SK-N-SH (cell line): ENCODE results near the gene TRIM9. TPM values are rescaled to one million over a fixed set of nuclear protein-coding genes. Genes with fewer than 3 reads are reported as not detected.
A peak's percentile ranks its signal among the peaks of the same experiment; 100 is the strongest.

Experiments used
- CTCF ChIA-PET: fragments of 300-600, 350-600 bp; formaldehyde crosslinking; extraction: SDS; loops from one replicate; lab custom pipeline; 2021; lab: Yijun Ruan, JAX
- POLR2A ChIA-PET: fragments of 350-600 bp; sonication (Branson Sonifier 250); formaldehyde crosslinking; extraction: SDS; loops from one replicate; lab custom pipeline; 2020; ENCODE audit warnings: antibody characterized with exemption, inconsistent platforms; lab: Yijun Ruan, JAX
- DNase-seq: peaks from one replicate; pipeline ENCODE4 v3.0.0; 2012
- H2AFZ ChIP-seq: fragments of 200-600 bp; sonication (generic); 2 replicates; pipeline ENCODE4 v1.8.1; 2016; ENCODE audit warnings: antibody characterized with exemption, mild to moderate bottlenecking, low read depth
- H3F3A ChIP-seq: fragments of 200-600 bp; sonication (generic); replicated peaks from 2 replicates; pipeline ENCODE3; 2016; ENCODE audit warnings: antibody characterized with exemption, mild to moderate bottlenecking; ENCODE audit not compliant: insufficient read depth
- H3K27ac ChIP-seq, 2 experiments: fragments of 200-500 bp in 1 of 2; fragments of 200-600 bp in 1 of 2; sonication (Bioruptor generic) in 1 of 2; sonication (generic), shearing (Covaris generic) in 1 of 2; 2 replicates each; pipeline versions ENCODE4 v1.5.1 to v1.6.1; 2014 to 2016; ENCODE audit warnings: low read depth in 2 of 2, inconsistent platforms in 1 of 2, low read length in 1 of 2, mild to moderate bottlenecking in 1 of 2, mixed read lengths in 1 of 2
- H3K27me3 ChIP-seq: fragments of 200-600 bp; sonication (generic), shearing (Covaris generic); 2 replicates; pipeline ENCODE4 v1.6.1; 2016; ENCODE audit warnings: mixed run types; ENCODE audit not compliant: insufficient read depth
- H3K36me3 ChIP-seq, 2 experiments: fragments of 200-500 bp in 1 of 2; fragments of 200-600 bp in 1 of 2; sonication (Bioruptor generic) in 1 of 2; sonication (generic) in 1 of 2; replicated peaks in 1 of 2; 2 replicates each; pipeline versions ENCODE3 to v1.5.1; 2014 to 2016; ENCODE audit warnings: low read length in 1 of 2, mild to moderate bottlenecking in 1 of 2; ENCODE audit not compliant: insufficient read depth in 2 of 2, control insufficient read depth in 1 of 2
- H3K4me1 ChIP-seq, 2 experiments: fragments of 200-500 bp in 1 of 2; fragments of 200-600 bp in 1 of 2; sonication (Bioruptor generic) in 1 of 2; sonication (generic), shearing (Covaris generic) in 1 of 2; 2 replicates each; pipeline versions ENCODE4 v1.5.1 to v1.6.1; 2014 to 2016; ENCODE audit warnings: low read depth in 1 of 2, low read length in 1 of 2, mixed run types in 1 of 2; ENCODE audit not compliant: insufficient read depth in 2 of 2, control insufficient read depth in 1 of 2
- H3K4me2 ChIP-seq: fragments of 200-600 bp; sonication (generic), shearing (Covaris generic); 2 replicates; pipeline ENCODE4 v1.6.1; 2017; ENCODE audit warnings: mixed run types
- H3K4me3 ChIP-seq, 2 experiments: fragments of 200-500 bp in 1 of 2; fragments of 200-600 bp in 1 of 2; sonication (Bioruptor generic) in 1 of 2; sonication (generic), shearing (Covaris generic) in 1 of 2; 2 replicates each; pipeline versions ENCODE4 v1.5.1 to v1.8.1; 2014 to 2016; ENCODE audit warnings: low read depth in 2 of 2, inconsistent platforms in 1 of 2, low read length in 1 of 2, mild to moderate bottlenecking in 1 of 2, mixed read lengths in 1 of 2, moderate library complexity in 1 of 2
- H3K79me2 ChIP-seq: fragments of 200-600 bp; sonication (generic); 2 replicates; pipeline ENCODE4 v1.8.1; 2017; ENCODE audit warnings: mild to moderate bottlenecking; ENCODE audit not compliant: insufficient read depth
- H3K9ac ChIP-seq: fragments of 200-600 bp; sonication (generic); 2 replicates; pipeline ENCODE4 v1.6.1; 2017; ENCODE audit warnings: mixed run types
- H3K9me2 ChIP-seq: fragments of 200-600 bp; sonication (generic); 2 replicates; pipeline ENCODE4 v1.6.1; 2017; ENCODE audit warnings: mixed run types
- H3K9me3 ChIP-seq: fragments of 200-600 bp; sonication (generic); 2 replicates; pipeline ENCODE4 v1.6.1; 2017; ENCODE audit warnings: mixed run types, mild to moderate bottlenecking, moderate library complexity
- H4K20me1 ChIP-seq: fragments of 200-600 bp; sonication (generic); 2 replicates; pipeline ENCODE4 v1.6.1; 2017; ENCODE audit warnings: mild to moderate bottlenecking, mixed run types; ENCODE audit not compliant: insufficient read depth
- CHD2 ChIP-seq: fragments of 150-350 bp; IDR thresholded peaks from 2 replicates; pipeline ENCODE4 v1.6.1; 2018; ENCODE audit warnings: low read length; ENCODE audit not compliant: partially characterized antibody
- FOXJ3 ChIP-seq: sonication (generic); formaldehyde crosslinking; IDR thresholded peaks from 2 replicates; pipeline ENCODE4 v1.5.1; 2020; ENCODE audit warnings: mild to moderate bottlenecking, missing genetic modification reagents
- GATA2 ChIP-seq: sonication (generic); formaldehyde crosslinking; IDR thresholded peaks from 2 replicates; pipeline ENCODE4 v1.5.0; 2020; ENCODE audit warnings: mild to moderate bottlenecking, missing genetic modification reagents
- MEF2A ChIP-seq: IDR thresholded peaks from 2 replicates; pipeline ENCODE4 v1.4.0; 2012; ENCODE audit warnings: low read depth, borderline replicate concordance
- POLR2AphosphoS5 ChIP-seq: IDR thresholded peaks from 2 replicates; pipeline ENCODE4 v1.6.1; 2012; ENCODE audit warnings: low read depth, low read length
- RCOR1 ChIP-seq: fragments of 150-350 bp; IDR thresholded peaks from 2 replicates; pipeline ENCODE4 v1.6.1; 2017; ENCODE audit warnings: antibody characterized with exemption, low read length
- REST ChIP-seq: IDR thresholded peaks from 2 replicates; pipeline ENCODE4 v1.6.1; 2012; ENCODE audit warnings: mild to moderate bottlenecking, low read depth, low read length, moderate library complexity
- RXRA ChIP-seq: IDR thresholded peaks from 2 replicates; pipeline ENCODE4 v1.4.0; 2012; ENCODE audit warnings: low read depth, mild to moderate bottlenecking, borderline replicate concordance
- SMC3 ChIP-seq: IDR thresholded peaks from 2 replicates; pipeline ENCODE4 v1.6.1; 2012; ENCODE audit warnings: low read depth, low read length, improper control_type of control experiment
- USF1 ChIP-seq: IDR thresholded peaks from 2 replicates; pipeline ENCODE4 v1.4.0; 2012; ENCODE audit warnings: low read depth, borderline replicate concordance
- ZBTB33 ChIP-seq: IDR thresholded peaks from 2 replicates; pipeline ENCODE4 v1.4.0; 2012; ENCODE audit warnings: low read depth, borderline replicate concordance
- WGBS: methylation state at CpG from one replicate; pipeline ENCODE4 v1.1.6; 2017; ENCODE audit warnings: low lambda C conversion rate; 5-methylcytosine and 5-hydroxymethylcytosine counted together
- polyA plus RNA-seq, 3 experiments: library from polyadenylated mRNA; depleted of rRNA; stranded (reverse); fragments of >200 nt; gene quantifications; 2 replicates each; pipeline ENCODE4 v1.2.3, GENCODE V29; 2012

The TRIM9 gene
- polyA plus RNA-seq, 1 of the 3 experiments (the other 2 are of a cell fraction), result 3.9 TPM

- DNase-seq, result peak; percentile 53
- Histone ChIP-seq H3K4me1 (peaks cover 6 to 20% of the 10 kb centered on the region in 2 experiments; a peak in 3 of 4 replicates), H3K79me2 (no peaks in the 10 kb centered on the region; the same call in 1 of the 2 replicates), H3K9me3 (no peaks in the 10 kb centered on the region), H3K9me2 (no peaks in the 10 kb centered on the region), H3K36me3 (no peaks in the 10 kb centered on the region), H3K27ac (peak overlapping the region in 1 of 2 experiments; percentile 92; a peak in 1 of 4 replicates), H2AFZ (peak overlapping the region; percentile 49; the same call in 1 of the 2 replicates), H3K9ac (no peak overlapping the region; the same call in 1 of the 2 replicates), H3K27me3 (no peaks in the 10 kb centered on the region), H3K4me2 (peak overlapping the region; percentile 97), H4K20me1 (no peaks in the 10 kb centered on the region), H3F3A (peaks cover 14% of the 10 kb centered on the region), H3K4me3 (peak overlapping the region; percentile 60 to 82)
- ChIA-PET CTCF (interaction anchor here (0.6 to 2.3 kb wide), 19 partner anchors 9 to 685 kb away, joined by 3 to 17 read pairs (median 4); no protein-coding TSS in a partner anchor), POLR2A (interaction anchor here (0.6 to 2.0 kb wide), 9 partner anchors 10 to 265 kb away, joined by 4 to 10 read pairs (median 4); no protein-coding TSS in a partner anchor)
- WGBS, result 0% methylated on average over 10 of the region's 46 CpGs
- TF ChIP-seq REST (0 out of 2 replicates have a peak, but pooled peaks have one; percentile 23), ZBTB33 (no peak)
These were observed 553 bp downstream of the TRIM9 start for GRCh38 chr14:51094282-51094821.

- H2AFZ ChIP-seq, result peak overlapping the region; percentile 49; the same call in 1 of the 2 replicates
- peak; percentile 80 for DNase-seq
- no peak overlapping the region for H3K9ac ChIP-seq
- H4K20me1 ChIP-seq, result no peaks in the 10 kb centered on the region
- peak overlapping the region; percentile 97 for H3K4me2 ChIP-seq
- ChIA-PET CTCF (interaction anchor here (0.5 to 2.3 kb wide), 26 partner anchors 9 to 686 kb away, joined by 3 to 17 read pairs (median 4); no protein-coding TSS in a partner anchor), POLR2A (interaction anchor here (0.6 kb wide), 1 partner anchor 78 kb away, joined by 4 read pairs; no protein-coding TSS in a partner anchor)
- H3K9me2 ChIP-seq, result no peaks in the 10 kb centered on the region
- no peaks in the 10 kb centered on the region for H3K9me3 ChIP-seq
- 46% methylated on average over 21 of the region's 68 CpGs for WGBS
- H3K4me3 ChIP-seq, result peak overlapping the region; percentile 60 to 82
- no peak overlapping the region for H3K27ac ChIP-seq
- no peaks in the 10 kb centered on the region for H3K36me3 ChIP-seq
- H3K79me2 ChIP-seq, result no peaks in the 10 kb centered on the region; the same call in 1 of the 2 replicates
- peaks cover 14% of the 10 kb centered on the region for H3F3A ChIP-seq
- no peaks in the 10 kb centered on the region for H3K27me3 ChIP-seq
- H3K4me1 ChIP-seq, result peaks cover 6 to 20% of the 10 kb centered on the region in 2 experiments; a peak in 3 of 4 replicates
- no peak for TF ChIP-seq USF1
- TF ChIP-seq RCOR1, result no peak
- TF ChIP-seq SMC3, result peak; percentile 34
- TF ChIP-seq GATA2 (CRISPR knock-in tag), result no peak
- TF ChIP-seq REST, result no peak
- TF ChIP-seq POLR2AphosphoS5, result no peak
- TF ChIP-seq CHD2, result no peak
- no peak for TF ChIP-seq RXRA
- TF ChIP-seq MEF2A, result no peak
- 0 out of 2 replicates have a peak, but pooled peaks have one; percentile 72 for TF ChIP-seq FOXJ3 (CRISPR knock-in tag)
These were observed 1.3 kb downstream of the TRIM9 start for GRCh38 chr14:51093371-51094281.
